ENCODE measurements around the gene GCNA. TPM values are rescaled to one million over a fixed set of nuclear protein-coding genes. Genes with fewer than 3 reads are reported as not detected.

GCNA gene
- total RNA-seq, 2 donors from 2014 or later: 5.1 to 5.4 TPM

- DNase-seq (ENCODE audit: low spot score) (no peak), ATAC-seq (ENCODE audit: insufficient number of reproducible peaks, low FRiP score, low read depth) (no peak)
- Histone ChIP-seq H3K36me3 (no peaks in the 10 kb centered on the region), H3K27ac (no peak overlapping the region), H3K4me3 (no peak overlapping the region), H3K27me3 (replicated peaks; ENCODE audit: insufficient read depth) (no peaks in the 10 kb centered on the region), H3K4me1 (ENCODE audit: control insufficient read depth in 1 of 2, low read depth in 2 of 2) (peaks cover 0 to 2% of the 10 kb centered on the region in 2 donors), H3K9me3 (no peaks in the 10 kb centered on the region)
- TF ChIP-seq, protein P1, sequence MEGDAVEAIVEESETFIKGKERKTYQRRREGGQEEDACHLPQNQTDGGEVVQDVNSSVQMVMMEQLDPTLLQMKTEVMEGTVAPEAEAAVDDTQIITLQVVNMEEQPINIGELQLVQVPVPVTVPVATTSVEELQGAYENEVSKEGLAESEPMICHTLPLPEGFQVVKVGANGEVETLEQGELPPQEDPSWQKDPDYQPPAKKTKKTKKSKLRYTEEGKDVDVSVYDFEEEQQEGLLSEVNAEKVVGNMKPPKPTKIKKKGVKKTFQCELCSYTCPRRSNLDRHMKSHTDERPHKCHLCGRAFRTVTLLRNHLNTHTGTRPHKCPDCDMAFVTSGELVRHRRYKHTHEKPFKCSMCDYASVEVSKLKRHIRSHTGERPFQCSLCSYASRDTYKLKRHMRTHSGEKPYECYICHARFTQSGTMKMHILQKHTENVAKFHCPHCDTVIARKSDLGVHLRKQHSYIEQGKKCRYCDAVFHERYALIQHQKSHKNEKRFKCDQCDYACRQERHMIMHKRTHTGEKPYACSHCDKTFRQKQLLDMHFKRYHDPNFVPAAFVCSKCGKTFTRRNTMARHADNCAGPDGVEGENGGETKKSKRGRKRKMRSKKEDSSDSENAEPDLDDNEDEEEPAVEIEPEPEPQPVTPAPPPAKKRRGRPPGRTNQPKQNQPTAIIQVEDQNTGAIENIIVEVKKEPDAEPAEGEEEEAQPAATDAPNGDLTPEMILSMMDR (IDR thresholded peaks at IDR 0.05): no peak
Observed at GRCh38 chrX:71616672-71617529, 38.7 kb downstream of the GCNA start.

GRCh38 chrX:71617742-71618141 lies 39.5 kb downstream of the GCNA start:
- Histone ChIP-seq H3K27me3 (replicated peaks; ENCODE audit: insufficient read depth) (no peaks in the 10 kb centered on the region), H3K27ac (no peak overlapping the region), H3K4me1 (ENCODE audit: control insufficient read depth in 1 of 2, low read depth in 2 of 2) (peaks cover 0 to 8% of the 10 kb centered on the region in 2 donors), H3K4me3 (no peak overlapping the region), H3K9me3 (no peaks in the 10 kb centered on the region), H3K36me3 (no peaks in the 10 kb centered on the region)
- ATAC-seq (ENCODE audit: insufficient number of reproducible peaks, low FRiP score, low read depth) (no peak), DNase-seq (ENCODE audit: low spot score) (no peak)
- TF ChIP-seq, protein P1 (IDR thresholded peaks at IDR 0.05): no peak

DNA sequence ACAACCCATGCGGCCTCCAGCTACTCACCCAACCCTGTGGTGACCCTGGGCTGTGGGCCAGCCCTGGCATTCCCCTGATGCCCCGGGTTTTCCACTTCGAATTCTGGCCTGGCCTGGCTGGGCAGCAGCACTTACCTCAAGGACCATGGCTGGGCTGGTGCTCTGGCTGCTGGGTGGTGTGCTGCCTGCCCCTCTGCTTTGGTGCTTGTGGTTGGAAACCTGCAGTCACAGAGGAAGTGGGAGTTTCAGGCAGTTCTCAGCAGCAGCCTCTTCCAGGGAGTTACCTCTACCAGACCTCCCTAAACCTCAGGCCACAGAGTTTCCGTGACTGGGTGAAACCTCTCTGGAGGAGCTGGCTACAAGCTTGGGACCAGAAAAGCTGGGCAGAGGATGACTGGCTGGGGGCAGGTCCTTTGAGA lies 40.1 kb downstream of the GCNA start, which contains the start of gene CXCR3:
Gene CXCR3, minus strand, starts transcription at position 209 of the 419 bp plus-strand sequence. Its CDS starts 62 bp downstream, at position 147.
- TF ChIP-seq, protein P1 (IDR thresholded peaks at IDR 0.05): no peak
- Histone ChIP-seq H3K9me3 (no peaks in the 10 kb centered on the region), H3K4me3 (no peak within 1 kb of the TSS), H3K4me1 (ENCODE audit: control insufficient read depth in 1 of 2, low read depth in 2 of 2) (peaks cover 4 to 14% of the 10 kb centered on the region in 2 donors), H3K27ac (no peak within 1 kb of the TSS), H3K36me3 (no peaks in the 10 kb centered on the region), H3K27me3 (replicated peaks; ENCODE audit: insufficient read depth) (no peaks in the 10 kb centered on the region)
- ATAC-seq (ENCODE audit: insufficient number of reproducible peaks, low FRiP score, low read depth) (no peak), DNase-seq (ENCODE audit: low spot score) (no peak)

DNA sequence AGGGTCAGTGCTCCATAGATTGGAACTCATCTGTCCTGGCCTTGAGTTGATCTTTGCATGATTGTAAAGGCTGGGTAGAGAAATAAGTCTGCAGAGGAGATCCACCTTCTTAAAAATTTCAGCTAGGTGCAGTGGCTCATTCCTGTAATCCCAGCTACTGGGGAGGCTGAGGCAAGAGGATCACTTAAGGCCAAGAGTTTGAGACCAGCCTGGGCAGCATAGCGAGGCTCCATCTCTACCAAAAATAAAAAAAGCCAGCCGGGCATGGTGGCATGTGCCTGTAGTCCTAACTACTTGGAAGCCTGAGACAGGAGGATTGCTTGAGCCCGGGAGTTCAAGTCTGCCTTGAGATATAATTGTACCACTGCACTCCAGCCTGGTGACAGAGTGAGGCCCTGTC lies 40.5 kb downstream of the GCNA start:
- H3K27ac ChIP-seq: no peak overlapping the region
- H3K4me3 ChIP-seq: no peak overlapping the region
- H3K36me3 ChIP-seq: no peaks in the 10 kb centered on the region
- no peaks in the 10 kb centered on the region for H3K27me3 ChIP-seq (replicated peaks; ENCODE audit: insufficient read depth)
- no peak for ATAC-seq (ENCODE audit: insufficient number of reproducible peaks, low FRiP score, low read depth)
- peaks cover 4 to 15% of the 10 kb centered on the region in 2 donors for H3K4me1 ChIP-seq (ENCODE audit: control insufficient read depth in 1 of 2, low read depth in 2 of 2)
- no peak for DNase-seq (ENCODE audit: low spot score)
- no peaks in the 10 kb centered on the region for H3K9me3 ChIP-seq
- TF ChIP-seq, protein P1 (IDR thresholded peaks at IDR 0.05): no peak

- Histone ChIP-seq H3K4me1 (ENCODE audit: control insufficient read depth in 1 of 2, low read depth in 2 of 2) (peaks cover 4 to 15% of the 10 kb centered on the region in 2 donors), H3K4me3 (no peak overlapping the region), H3K27me3 (replicated peaks; ENCODE audit: insufficient read depth) (no peaks in the 10 kb centered on the region), H3K36me3 (no peaks in the 10 kb centered on the region), H3K27ac (no peak overlapping the region), H3K9me3 (no peaks in the 10 kb centered on the region)
- no peak for ATAC-seq (ENCODE audit: insufficient number of reproducible peaks, low FRiP score, low read depth)
- TF ChIP-seq, protein P1 (IDR thresholded peaks at IDR 0.05): no peak
- no peak for DNase-seq (ENCODE audit: low spot score)
Observed at GRCh38 chrX:71619193-71619592, 41.0 kb downstream of the GCNA start.

All from thoracic aorta (tissue), 2 donors.